ENCODE data around the gene TM9SF1. TPM values are rescaled to one million over a fixed set of nuclear protein-coding genes. Genes with fewer than 3 reads are reported as not detected.
"Not testable (repeated sequence)": the region's sequence is repeated elsewhere in the genome, so short reads cannot be mapped to it uniquely, and the experiment has no call there.

Gene TM9SF1
- total and polyA plus RNA-seq, 2 donors (not counting 1 experiment from before 2014, with no cell fraction given), result 7.6 to 24.5 TPM

DNA sequence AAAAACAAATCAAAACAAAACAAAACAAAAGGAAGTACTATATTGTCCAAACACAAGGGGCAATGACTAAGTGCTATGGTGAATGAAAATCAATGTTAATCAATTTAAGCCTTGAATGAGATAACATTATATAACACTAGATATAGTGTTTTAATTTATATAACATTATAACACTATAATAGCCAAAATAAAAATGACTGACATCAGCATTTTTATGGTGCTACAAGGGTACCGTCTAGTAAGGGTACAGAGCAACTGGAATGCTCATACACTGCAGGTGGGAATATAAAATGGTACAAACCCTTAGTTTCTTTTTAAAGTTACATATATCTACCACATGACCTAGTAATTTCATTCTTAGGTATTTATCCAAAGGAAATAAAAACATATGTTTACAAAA lies 31.2 kb upstream of the TM9SF1 start:
- H3K4me3 Mint-ChIP-seq, result no peak overlapping the region
- intact Hi-C loops (cut with micrococcal nuclease), result no loop called here
- Histone ChIP-seq H3K27ac (ENCODE audit: low read length in 2 of 2) (no peak overlapping the region), H3K4me3 (ENCODE audit: control extremely low read depth in 1 of 5, extremely low read depth in 1 of 5, insufficient read depth in 1 of 5, low read depth in 2 of 5, low read length in 4 of 5) (no peak overlapping the region), H2AFZ (ENCODE audit: insufficient read depth, low read depth, low read length, poor library complexity, severe bottlenecking) (no peak overlapping the region), H3K4me2 (replicated peaks; ENCODE audit: low read depth, low read length, poor library complexity, severe bottlenecking) (no peak overlapping the region), H3K9ac (ENCODE audit: low read length) (no peak overlapping the region), H4K20me1 (ENCODE audit: control insufficient read depth, insufficient read depth, low read length, poor library complexity, severe bottlenecking) (peaks cover 27% of the 10 kb centered on the region), H3K36me3 (replicated peaks in 1 of 2; ENCODE audit: control extremely low read depth in 1 of 2, control insufficient read depth in 1 of 2, extremely low read depth in 1 of 2, insufficient read depth in 2 of 2, low read length in 1 of 2) (peaks cover 0 to 8% of the 10 kb centered on the region in 2 experiments), H3K9me3 (ENCODE audit: control extremely low read depth in 1 of 3, control insufficient read depth in 2 of 3, insufficient read depth in 1 of 3, low read length in 2 of 3) (no peaks in the 10 kb centered on the region), H3K4me1 (ENCODE audit: control insufficient read depth in 2 of 2, insufficient read depth in 2 of 2, low read length in 2 of 2) (peaks cover 7% of the 10 kb centered on the region in 2 donors), H3K27me3 (replicated peaks in 1 of 4; ENCODE audit: control extremely low read depth in 1 of 4, control insufficient read depth in 3 of 4, insufficient read depth in 4 of 4, low read length in 3 of 4) (no peaks in the 10 kb centered on the region), H3K79me2 (ENCODE audit: control insufficient read depth, insufficient read depth, low read length) (peaks cover 87% of the 10 kb centered on the region)
- ChIA-PET CTCF (no interaction called here), POLR2A (no interaction called here)
- DNase-seq, result no peak
- peaks cover 27% of the 10 kb centered on the region for H3K4me1 Mint-ChIP-seq
- TF ChIP-seq CTCF (IDR thresholded peaks at IDR 0.05), result no peak
- no peak for TF ChIP-seq EZH2 (IDR thresholded peaks at IDR 0.05; ENCODE audit: borderline replicate concordance, insufficient read depth, low read depth, low read length, poor library complexity, severe bottlenecking)
- no peaks in the 10 kb centered on the region for H3K27me3 Mint-ChIP-seq
- H3K9me3 Mint-ChIP-seq (ENCODE audit: insufficient read depth), result no peaks in the 10 kb centered on the region
- ATAC-seq (ENCODE audit: low read depth), result no peak
- no CpG with 5 or more reads among the region's 1 CpG for WGBS (ENCODE audit: insufficient coverage)
- no peak overlapping the region for H3K27ac Mint-ChIP-seq

DNA sequence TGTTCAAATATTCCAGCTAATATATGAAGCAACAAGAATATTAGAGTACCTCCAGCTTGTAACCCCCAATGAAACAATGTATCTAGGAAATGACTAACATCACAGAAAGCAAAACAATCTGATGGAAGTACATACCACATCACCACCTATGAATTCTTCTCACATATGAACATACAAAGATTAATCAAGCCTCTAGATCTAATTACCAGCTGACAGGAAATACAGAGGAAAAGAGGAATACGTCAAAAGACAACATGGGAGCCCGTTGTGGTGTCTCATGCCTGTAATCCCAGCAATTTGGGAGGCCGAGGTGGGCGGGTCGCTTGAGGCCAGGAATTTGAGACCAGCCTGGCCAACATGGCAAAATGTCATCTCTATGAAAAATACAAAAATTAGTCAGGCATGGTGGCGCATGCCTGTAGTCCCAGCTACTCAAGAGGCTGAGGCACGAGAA lies 29.4 kb upstream of the TM9SF1 start:
- Histone ChIP-seq H3K9ac (ENCODE audit: low read length) (no peak overlapping the region), H3K79me2 (ENCODE audit: control insufficient read depth, insufficient read depth, low read length) (peaks cover 89% of the 10 kb centered on the region), H3K4me1 (ENCODE audit: control insufficient read depth in 2 of 2, insufficient read depth in 2 of 2, low read length in 2 of 2) (no peaks in the 10 kb centered on the region), H3K27me3 (replicated peaks in 1 of 4; ENCODE audit: control extremely low read depth in 1 of 4, control insufficient read depth in 3 of 4, insufficient read depth in 4 of 4, low read length in 3 of 4) (no peaks in the 10 kb centered on the region), H3K27ac (ENCODE audit: low read length in 2 of 2) (no peak overlapping the region), H3K9me3 (ENCODE audit: control extremely low read depth in 1 of 3, control insufficient read depth in 2 of 3, insufficient read depth in 1 of 3, low read length in 2 of 3) (no peaks in the 10 kb centered on the region), H3K4me3 (ENCODE audit: control extremely low read depth in 1 of 5, extremely low read depth in 1 of 5, insufficient read depth in 1 of 5, low read depth in 2 of 5, low read length in 4 of 5) (no peak overlapping the region), H3K36me3 (replicated peaks in 1 of 2; ENCODE audit: control extremely low read depth in 1 of 2, control insufficient read depth in 1 of 2, extremely low read depth in 1 of 2, insufficient read depth in 2 of 2, low read length in 1 of 2) (peaks cover 0 to 8% of the 10 kb centered on the region in 2 experiments), H3K4me2 (replicated peaks; ENCODE audit: low read depth, low read length, poor library complexity, severe bottlenecking) (no peak overlapping the region), H2AFZ (ENCODE audit: insufficient read depth, low read depth, low read length, poor library complexity, severe bottlenecking) (no peak overlapping the region), H4K20me1 (ENCODE audit: control insufficient read depth, insufficient read depth, low read length, poor library complexity, severe bottlenecking) (peaks cover 29% of the 10 kb centered on the region)
- 90% methylated on average over 6 of the region's 7 CpGs for WGBS (ENCODE audit: insufficient coverage)
- Mint-ChIP-seq H3K27me3 (no peaks in the 10 kb centered on the region), H3K4me3 (no peak overlapping the region), H3K9me3 (ENCODE audit: insufficient read depth) (no peaks in the 10 kb centered on the region), H3K4me1 (peaks cover 20% of the 10 kb centered on the region), H3K27ac (no peak overlapping the region)
- POLR2A ChIA-PET, result no interaction called here
- intact Hi-C loops (cut with micrococcal nuclease), result no loop called here
- ATAC-seq (ENCODE audit: low read depth), result no peak
- TF ChIP-seq EZH2 (IDR thresholded peaks at IDR 0.05; ENCODE audit: borderline replicate concordance, insufficient read depth, low read depth, low read length, poor library complexity, severe bottlenecking), result no peak
- DNase-seq, result no peak
- CTCF ChIA-PET, result interaction anchor here (0.8 to 3.2 kb wide), 2 partner anchors 17 to 83 kb away, joined by 3 to 9 read pairs; partner anchors contain the start of gene CIDEB

DNA sequence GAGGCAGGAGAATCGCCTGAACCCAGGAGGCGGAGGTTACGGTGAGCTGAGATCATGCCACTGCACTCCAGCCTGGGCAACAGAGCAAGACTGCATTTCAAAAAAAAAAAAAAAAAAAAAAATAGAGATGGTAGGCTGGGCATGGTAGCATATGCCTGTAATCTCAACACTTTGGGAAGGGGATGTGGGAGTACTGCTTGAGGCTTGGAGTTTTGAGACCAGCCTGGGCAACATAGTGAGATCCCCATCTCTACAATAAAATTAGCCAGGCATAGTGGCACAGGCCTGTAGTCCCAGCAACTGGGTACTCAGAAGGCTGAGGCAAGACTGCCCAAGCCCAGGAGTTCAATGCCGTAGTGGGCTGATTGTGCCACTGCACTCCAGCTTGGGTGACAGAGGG lies 27.7 kb upstream of the TM9SF1 start:
- H3K27me3 ChIP-seq (replicated peaks in 1 of 4; ENCODE audit: control extremely low read depth in 1 of 4, control insufficient read depth in 3 of 4, insufficient read depth in 4 of 4, low read length in 3 of 4); H3K27me3 Mint-ChIP-seq; H3K36me3 ChIP-seq (replicated peaks in 1 of 2; ENCODE audit: control extremely low read depth in 1 of 2, control insufficient read depth in 1 of 2, extremely low read depth in 1 of 2, insufficient read depth in 2 of 2, low read length in 1 of 2); H3K27ac ChIP-seq (ENCODE audit: low read length in 2 of 2); DNase-seq; H3K4me2 ChIP-seq (replicated peaks; ENCODE audit: low read depth, low read length, poor library complexity, severe bottlenecking); H3K4me3 Mint-ChIP-seq; H3K9me3 ChIP-seq (ENCODE audit: control extremely low read depth in 1 of 3, control insufficient read depth in 2 of 3, insufficient read depth in 1 of 3, low read length in 2 of 3); H3K9ac ChIP-seq (ENCODE audit: low read length); ATAC-seq (ENCODE audit: low read depth); H3K4me3 ChIP-seq (ENCODE audit: control extremely low read depth in 1 of 5, extremely low read depth in 1 of 5, insufficient read depth in 1 of 5, low read depth in 2 of 5, low read length in 4 of 5); H3K27ac Mint-ChIP-seq; H2AFZ ChIP-seq (ENCODE audit: insufficient read depth, low read depth, low read length, poor library complexity, severe bottlenecking); H3K9me3 Mint-ChIP-seq (ENCODE audit: insufficient read depth); intact Hi-C loops (cut with micrococcal nuclease); H3K4me1 ChIP-seq (ENCODE audit: control insufficient read depth in 2 of 2, insufficient read depth in 2 of 2, low read length in 2 of 2): not testable (repeated sequence)
- POLR2A ChIA-PET, result interaction anchor here (0.6 to 0.7 kb wide), 3 partner anchors 63 to 69 kb away, joined by 3 to 6 read pairs (median 4); no protein-coding TSS in a partner anchor
- CTCF ChIA-PET, result interaction anchor here (3.2 kb wide), 1 partner anchor 85 kb away, joined by 9 read pairs; the partner anchor contains the start of gene CIDEB
- WGBS (ENCODE audit: insufficient coverage), result 100% methylated on average over 1 of the region's 4 CpGs
- Histone ChIP-seq H4K20me1 (ENCODE audit: control insufficient read depth, insufficient read depth, low read length, poor library complexity, severe bottlenecking) (peaks cover 27% of the 10 kb centered on the region), H3K79me2 (ENCODE audit: control insufficient read depth, insufficient read depth, low read length) (peaks cover 87% of the 10 kb centered on the region)
- peaks cover 16% of the 10 kb centered on the region for H3K4me1 Mint-ChIP-seq
